SK-MEL-5 (cell line): ENCODE results near the gene BUD13. TPM values are rescaled to one million over a fixed set of nuclear protein-coding genes. Genes with fewer than 3 reads are reported as not detected.
"Not testable (repeated sequence)": the region's sequence is repeated elsewhere in the genome, so short reads cannot be mapped to it uniquely, and the experiment has no call there.

Source experiments
- DNase-seq: peaks from one replicate; pipeline ENCODE4 v3.0.0-alpha.2; 2016; ENCODE audit warnings: low read depth, low spot score
- in situ Hi-C: cut with HindIII; loops from 2 replicates; pipeline ENCODE4 v1.10.0; 2016; ENCODE audit warnings: low sequenced_read_pairs, high pct_unique_total_duplicates, low pct_unique_long_range_greater_than_20kb
- total RNA-seq: library from RNA; depleted of rRNA; stranded (reverse); fragments of >200 nt; shearing (Covaris generic); gene quantifications from 2 replicates; pipeline ENCODE4 v1.2.3, GENCODE V29; 2014

The BUD13 gene
- total RNA-seq, 1 experiment from 2014 or later = 14.3 TPM

DNA sequence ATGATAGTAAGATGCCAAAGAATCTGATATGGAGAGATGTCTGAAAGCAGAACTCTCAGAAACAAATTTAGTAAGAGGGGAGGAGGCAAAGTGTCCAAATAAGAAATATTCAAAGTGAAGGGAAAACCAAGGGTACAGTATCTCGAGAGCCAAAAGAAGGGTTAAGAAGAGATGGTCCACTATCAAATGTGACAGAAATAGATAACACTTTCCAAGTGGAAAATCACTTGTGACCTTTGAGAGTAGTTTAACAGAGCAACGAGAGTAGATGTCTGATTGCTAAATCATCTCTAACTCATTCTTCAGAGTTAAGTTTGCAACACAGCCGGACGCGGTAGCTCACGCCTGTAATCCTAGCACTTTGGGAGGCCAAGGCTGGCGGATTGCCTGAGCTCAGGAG is 4.3 kb upstream of the BUD13 start:
- no peak for DNase-seq
- in situ Hi-C loops = no loop called here

DNA sequence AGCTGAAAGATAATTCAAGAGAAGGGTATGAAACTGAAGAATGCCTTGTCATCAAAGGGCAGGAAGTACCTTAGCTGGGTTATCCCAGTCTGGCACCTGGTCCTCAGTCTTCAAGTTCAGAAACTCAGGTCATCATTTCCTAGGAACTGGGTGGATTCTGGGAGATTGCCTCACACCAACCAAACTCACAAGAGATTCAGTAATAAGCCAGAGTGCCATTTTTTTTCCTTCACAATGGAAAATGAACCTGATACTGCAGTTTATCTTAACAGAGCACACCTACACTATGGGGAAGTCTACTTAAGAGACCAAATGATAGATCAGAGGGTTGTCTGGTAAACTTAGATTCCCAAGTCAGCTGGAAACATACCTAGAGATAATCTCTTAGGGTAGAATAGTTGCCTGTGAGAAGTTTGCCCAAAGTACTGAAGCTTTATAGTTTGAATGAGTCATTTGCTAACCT is 3.8 kb upstream of the BUD13 start:
- in situ Hi-C loops = no loop called here
- no peak for DNase-seq

- no peak for DNase-seq
- in situ Hi-C loops = no loop called here
These were observed 3.2 kb upstream of the BUD13 start for GRCh38 chr11:116775975-116776374.

DNA sequence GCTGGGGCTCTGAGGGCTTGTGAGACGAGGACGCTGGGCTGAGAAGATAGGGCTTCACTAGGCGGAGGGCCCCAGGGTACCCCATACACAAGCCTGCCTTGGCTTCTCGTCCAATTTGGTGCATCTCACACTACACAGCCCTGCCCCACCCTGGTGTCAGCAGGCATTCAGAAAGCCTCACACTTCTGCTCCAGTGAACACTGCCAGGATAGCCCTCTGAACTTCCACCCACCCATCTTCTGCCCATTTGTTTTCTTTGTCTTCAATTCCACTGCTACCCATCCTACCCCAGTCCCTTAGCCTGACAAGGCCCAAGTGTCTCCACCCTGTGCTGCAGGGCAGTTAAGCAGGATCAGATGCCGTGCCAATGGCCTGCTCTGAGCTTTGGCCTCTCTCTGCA is 1.9 kb upstream of the BUD13 start:
- no peak for DNase-seq
- in situ Hi-C loops = no loop called here

- in situ Hi-C loops = no loop called here
- no peak for DNase-seq
These were observed 663 bp upstream of the BUD13 start for GRCh38 chr11:116773203-116774097.

- no peak for DNase-seq
- in situ Hi-C loops = no loop called here
These were observed 852 bp downstream of the BUD13 start for GRCh38 chr11:116771935-116772334.

DNA sequence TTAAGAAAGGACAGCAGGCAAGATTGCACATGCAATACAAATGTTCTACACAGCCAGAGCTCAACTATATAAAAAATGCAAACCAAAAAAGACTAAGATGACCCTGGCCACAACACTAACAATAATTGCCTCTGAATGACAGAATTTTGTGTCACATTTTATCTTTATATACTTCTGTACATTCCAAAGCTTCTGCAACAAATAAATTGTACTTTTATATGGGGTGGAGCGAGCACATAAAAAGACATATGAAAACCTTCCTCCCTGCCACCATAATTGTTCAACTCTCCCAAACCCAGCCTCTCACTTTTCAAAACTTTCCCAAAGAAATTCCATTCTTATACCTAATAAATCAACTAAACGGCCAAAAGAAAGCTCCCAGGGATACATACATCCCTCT is 10.7 kb downstream of the BUD13 start:
- in situ Hi-C loops = no loop called here
- DNase-seq = no peak

DNA sequence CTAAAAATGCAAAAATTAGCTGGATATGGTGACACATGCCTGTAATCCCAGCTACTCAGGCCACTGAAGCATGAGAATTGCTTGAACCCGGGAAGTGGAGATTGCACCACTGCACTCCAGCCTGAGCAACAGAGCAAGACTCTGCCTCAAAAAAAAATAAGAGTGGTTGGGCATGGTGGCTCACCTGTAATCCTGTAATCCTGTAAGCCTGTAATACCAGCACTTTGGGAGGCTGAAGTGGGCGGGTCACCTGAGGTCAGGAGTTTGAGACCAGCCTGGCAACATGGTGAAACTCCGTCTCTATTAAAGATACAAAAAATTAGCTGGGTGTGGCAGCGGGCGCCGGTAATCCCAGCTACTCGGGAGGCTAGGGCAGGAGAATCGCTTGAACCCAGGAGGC is 16.7 kb downstream of the BUD13 start:
- in situ Hi-C loops, DNase-seq: not testable (repeated sequence)

GRCh38 chr11:116750070-116750718 is 22.6 kb downstream of the BUD13 start:
- DNase-seq = no peak
- in situ Hi-C loops = no loop called here

GRCh38 chr11:116742104-116742503 is 30.7 kb downstream of the BUD13 start:
- in situ Hi-C loops = no loop called here
- DNase-seq = no peak

GRCh38 chr11:116740741-116741140 is 32.0 kb downstream of the BUD13 start:
- in situ Hi-C loops = no loop called here
- no peak for DNase-seq

DNA sequence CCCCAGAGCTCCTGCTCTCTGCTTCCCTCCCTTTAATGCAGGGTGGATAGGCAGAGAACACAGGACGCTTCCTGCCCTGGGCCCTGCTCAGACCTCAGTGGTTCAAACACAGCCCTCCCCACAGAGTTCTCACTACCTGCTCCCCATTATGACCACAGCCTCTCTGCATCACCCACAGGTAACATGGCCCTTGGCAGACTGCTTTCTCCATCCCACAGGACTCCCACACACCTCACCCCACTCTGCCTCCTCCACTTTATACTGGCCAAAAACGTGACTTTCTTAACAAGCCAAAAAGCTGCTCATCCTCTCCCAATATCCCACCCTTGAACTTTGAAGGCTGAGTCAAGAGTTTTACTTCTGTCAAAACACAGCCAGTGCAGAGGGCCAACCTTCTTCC is 33.8 kb downstream of the BUD13 start:
- DNase-seq = no peak

GRCh38 chr11:116736763-116737162 is 36.0 kb downstream of the BUD13 start:
- DNase-seq = peak; percentile 35
- in situ Hi-C loops = no loop called here

More for the DNA sequence above, 33.8 kb downstream of the BUD13 start:
- in situ Hi-C loops = no loop called here

DNA sequence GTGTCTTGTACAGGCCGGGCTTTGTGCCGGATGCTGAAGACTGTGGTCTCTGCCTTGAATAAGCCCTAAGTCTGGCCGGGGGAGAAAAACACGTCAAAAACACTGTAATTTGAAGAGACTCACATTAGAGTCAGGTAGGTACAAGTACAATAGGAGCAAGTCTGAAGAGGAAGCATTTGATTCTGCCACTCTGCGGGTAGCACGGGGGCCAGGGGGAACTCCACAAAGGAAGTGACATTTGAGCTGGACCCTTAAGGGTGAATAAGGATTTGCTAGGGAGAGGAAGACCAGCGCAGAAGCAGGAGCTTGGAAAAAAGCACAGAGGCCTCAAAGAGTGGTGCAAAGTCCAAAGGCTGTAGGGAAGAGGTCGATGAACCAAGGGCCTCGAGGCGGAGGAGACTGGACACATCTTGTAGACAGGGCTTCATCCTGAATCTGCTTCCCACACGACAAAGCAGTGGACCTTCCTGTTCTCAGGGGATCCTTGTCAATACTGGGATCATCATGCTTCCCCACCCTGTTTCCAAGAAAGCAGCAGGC is 38.7 kb downstream of the BUD13 start:
- no peak for DNase-seq
- in situ Hi-C loops = no loop called here

DNA sequence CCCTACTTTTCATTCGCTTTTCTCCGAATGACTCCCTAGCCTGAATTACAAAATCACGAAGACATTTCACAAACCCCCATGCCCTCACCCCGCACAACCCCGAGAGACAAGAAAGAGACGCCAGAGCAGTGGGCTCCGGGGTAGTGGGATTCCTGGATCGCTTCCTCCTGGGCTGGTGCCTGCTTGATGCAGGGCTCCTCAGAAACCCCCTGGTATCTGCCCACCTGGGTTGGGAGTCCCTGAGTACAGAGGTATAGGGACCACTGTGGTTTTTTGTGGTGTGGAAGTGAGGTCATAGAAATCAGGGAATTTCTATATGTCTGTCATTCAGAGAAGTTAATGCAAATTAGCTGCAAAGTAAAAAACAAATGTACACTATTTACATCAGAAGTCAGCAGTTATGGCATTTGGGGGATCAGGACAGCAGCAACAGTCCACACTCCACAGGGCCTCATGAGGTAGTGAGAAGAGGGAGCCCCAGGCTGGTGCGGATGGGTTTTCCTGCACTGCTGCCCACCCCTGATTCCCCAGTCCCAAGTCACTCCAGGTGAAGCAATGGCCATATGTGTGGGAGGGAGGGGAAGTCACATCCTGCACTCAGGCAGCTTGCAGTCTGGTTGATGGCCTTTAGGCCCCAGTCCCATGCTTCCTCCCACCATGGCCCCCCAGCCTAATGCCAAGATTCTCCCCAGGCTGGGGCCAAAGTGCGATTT is 39.6 kb downstream of the BUD13 start:
- in situ Hi-C loops = no loop called here
- DNase-seq = no peak

GRCh38 chr11:116732271-116733042 is 40.3 kb downstream of the BUD13 start:
- in situ Hi-C loops = no loop called here
- DNase-seq = peak; percentile 75

- in situ Hi-C loops = no loop called here
- no peak for DNase-seq
These were observed 41.0 kb downstream of the BUD13 start for GRCh38 chr11:116731821-116732220.
